Breast epithelium (tissue), 4 donors: Measurements from ENCODE around the gene PINLYP. TPM values are rescaled to one million over a fixed set of nuclear protein-coding genes. Genes with fewer than 3 reads are reported as not detected.

ENCODE experiments used
- DNase-seq, 2 donors: peaks; one replicate each; pipeline ENCODE4 v3.0.0-alpha.2; 2019; ENCODE audit warnings: low spot score in 2 of 2
- H3K27ac ChIP-seq, 2 donors: fragments of 200-600 bp; sonication (generic) in 1 of 2; one replicate each; pipeline ENCODE4 v1.5.1; 2016 to 2019; ENCODE audit warnings: mild to moderate bottlenecking in 1 of 2
- H3K27me3 ChIP-seq, 2 donors: fragments of 200-600 bp; sonication (generic) in 1 of 2; one replicate each; pipeline versions ENCODE4 v1.5.1 to v1.6.0; 2017 to 2019; ENCODE audit warnings: control low read depth in 1 of 2, mild to moderate bottlenecking in 1 of 2
- H3K36me3 ChIP-seq: fragments of 200-600 bp; one replicate; pipeline ENCODE4 v1.5.1; 2019
- H3K4me1 ChIP-seq, 2 donors: fragments of 200-600 bp; sonication (generic); one replicate each; pipeline ENCODE4 v1.5.1; 2016 to 2019; ENCODE audit warnings: control low read depth in 1 of 2
- H3K4me3 ChIP-seq, 3 donors: fragments of 200-600 bp; sonication (generic); 1 replicate in 2 of 3; 2 replicates in 1 of 3; pipeline ENCODE4 v1.5.1; 2016 to 2019; ENCODE audit warnings: mild to moderate bottlenecking in 3 of 3, moderate library complexity in 2 of 3
- H3K9me3 ChIP-seq, 2 donors: fragments of 200-600 bp; sonication (generic) in 1 of 2; one replicate each; pipeline ENCODE4 v1.5.1; 2016 to 2019; ENCODE audit warnings: control low read depth in 1 of 2
- CTCF ChIP-seq, 3 donors: fragments of 450-650 bp; IDR thresholded peaks; one replicate each; pipeline ENCODE4 v1.5.1; 2016 to 2017; ENCODE audit warnings: antibody characterized with exemption in 3 of 3, mild to moderate bottlenecking in 3 of 3, moderate library complexity in 3 of 3
- POLR2A ChIP-seq: fragments of 450-650 bp; IDR thresholded peaks from one replicate; pipeline ENCODE4 v1.6.1; 2016; ENCODE audit warnings: antibody characterized with exemption, mild to moderate bottlenecking, moderate library complexity
- POLR2AphosphoS5 ChIP-seq, 3 donors: sonication (generic); formaldehyde crosslinking; IDR thresholded peaks; one replicate each; pipeline ENCODE4 v1.6.1; 2017; ENCODE audit warnings: antibody characterized with exemption in 3 of 3
- intact Hi-C: fragments of 100-400 bp; cut with DNase I; formaldehyde crosslinking; loops from one replicate; pipeline ENCODE4 v1.15.1; 2023; ENCODE audit warnings: low total_unique reads
- total RNA-seq, 3 donors: library from RNA; depleted of rRNA; stranded (reverse); fragments of >200 nt; gene quantifications; one replicate each; pipeline ENCODE4 v1.1.0, GENCODE V29; 2016

Gene PINLYP
- total RNA-seq, 3 donors from 2014 or later: 4.5 to 12.5 (median 6.9) TPM

GRCh38 chr19:43563816-43564457 is 11.7 kb upstream of the PINLYP start:
- Histone ChIP-seq H3K4me3 (no peak overlapping the region), H3K27ac (no peak overlapping the region), H3K9me3 (no peaks in the 10 kb centered on the region), H3K27me3 (no peaks in the 10 kb centered on the region), H3K4me1 (no peaks in the 10 kb centered on the region), H3K36me3 (no peaks in the 10 kb centered on the region)
- DNase-seq: no peak
- intact Hi-C loops: no loop called here
- TF ChIP-seq CTCF (IDR thresholded peaks at IDR 0.05) (no peak), POLR2AphosphoS5 (IDR thresholded peaks at IDR 0.05) (no peak), POLR2A (no peak)

DNA sequence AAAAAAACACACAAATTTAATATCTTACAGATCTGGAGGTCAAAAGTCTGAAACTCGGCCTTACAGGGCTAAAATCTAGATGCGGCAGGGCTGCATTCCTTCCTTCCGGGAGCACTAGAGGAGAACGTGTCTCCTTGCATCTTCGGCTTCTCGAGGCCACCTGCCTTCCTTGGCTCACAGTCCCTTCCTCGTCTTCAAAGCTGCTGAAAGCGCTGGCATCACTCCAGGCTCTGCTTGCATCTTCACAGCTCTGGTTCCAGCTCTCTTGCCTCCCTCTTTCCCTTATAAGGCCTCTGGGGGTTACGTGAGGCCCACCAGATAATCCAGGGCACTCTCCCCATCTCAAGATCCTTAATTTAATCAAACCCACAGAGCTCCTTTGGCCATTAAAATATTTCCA is 10.8 kb upstream of the PINLYP start:
- Histone ChIP-seq H3K27ac (no peak overlapping the region), H3K9me3 (no peaks in the 10 kb centered on the region), H3K4me3 (no peak overlapping the region), H3K4me1 (no peaks in the 10 kb centered on the region), H3K36me3 (no peaks in the 10 kb centered on the region), H3K27me3 (no peaks in the 10 kb centered on the region)
- no peak for DNase-seq
- intact Hi-C loops: no loop called here
- TF ChIP-seq POLR2A: no peak
- no peak for TF ChIP-seq POLR2AphosphoS5 (IDR thresholded peaks at IDR 0.05)
- no peak for TF ChIP-seq CTCF (IDR thresholded peaks at IDR 0.05)

GRCh38 chr19:43569657-43570056 is 5.9 kb upstream of the PINLYP start:
- Histone ChIP-seq H3K4me1 (peaks cover 0 to 4% of the 10 kb centered on the region in 2 donors), H3K36me3 (no peaks in the 10 kb centered on the region), H3K27ac (no peak overlapping the region), H3K27me3 (no peaks in the 10 kb centered on the region), H3K4me3 (no peak overlapping the region), H3K9me3 (no peaks in the 10 kb centered on the region)
- intact Hi-C loops: no loop called here
- TF ChIP-seq CTCF (IDR thresholded peaks at IDR 0.05) (no peak), POLR2A (no peak), POLR2AphosphoS5 (IDR thresholded peaks at IDR 0.05) (no peak)
- DNase-seq: no peak

- intact Hi-C loops: no loop called here
- H3K27ac ChIP-seq: no peak overlapping the region
- H3K4me1 ChIP-seq: peaks cover 0 to 7% of the 10 kb centered on the region in 2 donors
- no peaks in the 10 kb centered on the region for H3K27me3 ChIP-seq
- no peak overlapping the region for H3K4me3 ChIP-seq
- no peaks in the 10 kb centered on the region for H3K9me3 ChIP-seq
- H3K36me3 ChIP-seq: no peaks in the 10 kb centered on the region
- DNase-seq: no peak
- TF ChIP-seq POLR2A: no peak
- no peak for TF ChIP-seq POLR2AphosphoS5 (IDR thresholded peaks at IDR 0.05)
- TF ChIP-seq CTCF (IDR thresholded peaks at IDR 0.05): no peak
Observed at GRCh38 chr19:43570174-43570791, 5.3 kb upstream of the PINLYP start.

- Histone ChIP-seq H3K27me3 (no peaks in the 10 kb centered on the region), H3K9me3 (no peaks in the 10 kb centered on the region), H3K27ac (no peak overlapping the region), H3K4me3 (no peak overlapping the region), H3K4me1 (peaks cover 0 to 7% of the 10 kb centered on the region in 2 donors), H3K36me3 (no peaks in the 10 kb centered on the region)
- TF ChIP-seq CTCF (IDR thresholded peaks at IDR 0.05) (no peak), POLR2A (no peak), POLR2AphosphoS5 (IDR thresholded peaks at IDR 0.05) (no peak)
- intact Hi-C loops: no loop called here
- no peak for DNase-seq
Observed at GRCh38 chr19:43572171-43572588, 3.4 kb upstream of the PINLYP start.
